GM18951 (cell line): ENCODE measurements around the gene TREM2.
"Not testable (repeated sequence)": the region's sequence is repeated elsewhere in the genome, so short reads cannot be mapped to it uniquely, and the experiment has no call there.

Source experiments
- POLR2A ChIP-seq: IDR thresholded peaks from 4 replicates; pipeline ENCODE4 v1.6.1; 2011; ENCODE audit warnings: mild to moderate bottlenecking; ENCODE audit not compliant: insufficient read length, insufficient read depth; ENCODE audit errors: extremely low read depth
- in situ Hi-C: fragments of 300-500 bp; cut with MboI; formaldehyde crosslinking; loops from one replicate; pipeline ENCODE4 v1.12.0; 2022; ENCODE audit warnings: low sequenced_read_pairs, mixed read lengths, inconsistent platforms; ENCODE audit not compliant: unreplicated experiment

TREM2 gene

DNA sequence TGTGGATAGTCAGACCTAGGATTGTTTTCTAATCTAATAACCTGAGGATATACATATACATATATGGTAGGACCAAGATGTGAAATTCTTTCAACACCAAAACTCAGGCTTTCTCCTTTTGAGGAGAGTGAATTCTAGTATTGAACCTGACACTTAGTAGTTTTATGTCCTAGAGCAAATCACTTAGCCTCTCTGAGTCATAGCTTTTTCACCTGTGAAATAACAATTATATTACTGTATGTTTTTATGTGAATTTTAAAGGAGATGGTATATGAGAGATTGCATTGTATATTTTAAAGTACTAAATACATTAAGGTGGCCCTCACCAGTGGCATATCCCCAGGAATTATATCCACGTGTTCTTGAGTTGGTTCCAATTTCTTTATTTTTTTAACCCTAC, 43.4 kb downstream of the TREM2 start:
- no peak for TF ChIP-seq POLR2A

GRCh38 chr6:41115027-41115426, 47.9 kb downstream of the TREM2 start:
- in situ Hi-C loops = not testable (repeated sequence)

More for the DNA sequence above, 43.4 kb downstream of the TREM2 start:
- in situ Hi-C loops = no loop called here

GRCh38 chr6:41111017-41111416, 51.9 kb downstream of the TREM2 start:
- no peak for TF ChIP-seq POLR2A
- in situ Hi-C loops = no loop called here
